GM19239 (cell line): ENCODE data around the gene SEC31B.

Source experiments
- DNase-seq: peaks from one replicate; pipeline ENCODE4 v3.0.0; 2011; ENCODE audit warnings: low spot score; ENCODE audit not compliant: insufficient read length
- FAIRE-seq: peaks from 2 replicates; lab custom pipeline; 2011; peaks lifted over from hg19 to GRCh38; lab: Jason Lieb, UNC

The SEC31B gene

DNA sequence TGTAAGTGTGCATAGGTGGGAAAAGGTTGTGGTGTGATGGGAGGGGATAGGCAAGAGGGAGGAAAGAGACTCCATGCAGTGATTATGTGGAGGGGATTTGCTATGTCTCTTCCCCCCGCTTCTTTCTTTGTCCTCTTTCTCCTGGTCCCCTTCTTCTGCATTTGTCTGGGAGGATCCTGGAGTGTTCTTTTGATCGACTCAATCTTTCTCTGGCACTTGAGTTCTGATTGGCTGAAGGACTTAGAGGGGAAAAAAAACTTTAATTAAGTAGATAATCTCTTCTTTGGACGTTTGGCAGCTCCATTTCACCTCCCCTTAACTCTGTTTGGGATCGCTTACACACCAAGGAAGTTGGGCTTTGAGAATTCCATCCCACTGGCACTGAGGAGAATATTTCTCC, 57.0 kb downstream of the SEC31B start, which contains the start of gene WNT8B:
Gene WNT8B (plus strand): TSS at position 301 of the 400 bp plus-strand sequence. CDS start 160 bp downstream, outside the sequence.
- DNase-seq (no peak), FAIRE-seq (no peak)

GRCh38 chr10:100448951-100449350, 70.7 kb downstream of the SEC31B start:
- DNase-seq (no peak), FAIRE-seq (no peak)

DNA sequence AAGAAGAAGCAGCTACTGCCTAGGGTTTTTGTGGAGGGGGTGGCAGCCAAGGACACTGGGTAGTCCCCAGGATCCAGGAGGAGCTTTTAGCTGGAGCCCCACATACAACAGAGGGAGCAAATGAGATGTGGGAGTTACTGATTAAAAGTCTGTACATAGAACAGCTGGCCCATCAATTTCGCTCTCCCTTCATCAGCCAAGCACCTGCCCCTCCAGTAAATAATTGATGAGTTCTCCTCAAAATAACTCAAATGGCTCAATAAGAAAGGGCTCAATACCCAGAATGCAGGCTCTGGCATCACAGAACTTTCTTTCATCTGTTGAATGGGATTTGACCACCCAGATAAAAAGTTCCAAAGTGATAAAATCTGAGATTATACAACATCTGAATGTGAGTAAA, 72.0 kb downstream of the SEC31B start:
- no peak for FAIRE-seq
- DNase-seq, result no peak

GRCh38 chr10:100446130-100446761, 73.4 kb downstream of the SEC31B start:
- FAIRE-seq (no peak), DNase-seq (no peak)

GRCh38 chr10:100442548-100442947, 77.1 kb downstream of the SEC31B start:
- DNase-seq (no peak), FAIRE-seq (no peak)

GRCh38 chr10:100438674-100439315, 80.9 kb downstream of the SEC31B start:
- DNase-seq (no peak), FAIRE-seq (no peak)
